GM18907 (cell line): ENCODE results near the gene NRP2.

Experiments
- ATAC-seq: cut with Tn5 transposase; IDR thresholded peaks from one replicate; pipeline ENCODE4 v1.9.1; 2021; ENCODE audit warnings: mild to moderate bottlenecking, moderate library complexity; ENCODE audit not compliant: unreplicated experiment

The NRP2 gene

GRCh38 chr2:205682239-205682970 lies at the start of gene NRP2:
NRP2 (plus strand) TSS chr2:205682501; CDS start chr2:205683291, 790 bp downstream.
- ATAC-seq = peak; percentile 76

- no peak for ATAC-seq
These were observed 48.3 kb upstream of the NRP2 start for GRCh38 chr2:205633994-205634393.

- ATAC-seq = no peak
These were observed 45.6 kb upstream of the NRP2 start for GRCh38 chr2:205636549-205637319.

DNA sequence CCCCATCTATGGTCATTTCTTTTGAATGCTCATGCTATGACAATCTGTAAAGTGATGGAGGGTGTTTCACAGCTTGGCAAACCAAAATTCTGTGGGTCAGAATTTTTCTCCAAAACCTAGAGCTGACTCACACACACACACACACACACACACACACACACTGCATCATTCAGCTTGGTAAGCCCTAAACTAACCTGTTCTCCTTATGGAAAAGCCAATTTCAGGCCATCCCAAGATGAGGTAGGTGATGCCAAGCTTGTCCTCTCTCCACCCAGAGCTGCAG lies 45.0 kb upstream of the NRP2 start:
- no peak for ATAC-seq

- ATAC-seq = no peak
These were observed 44.4 kb upstream of the NRP2 start for GRCh38 chr2:205637779-205638503.

GRCh38 chr2:205640716-205641115 lies 41.6 kb upstream of the NRP2 start:
- ATAC-seq = no peak

GRCh38 chr2:205642599-205643356 lies 39.5 kb upstream of the NRP2 start:
- no peak for ATAC-seq

DNA sequence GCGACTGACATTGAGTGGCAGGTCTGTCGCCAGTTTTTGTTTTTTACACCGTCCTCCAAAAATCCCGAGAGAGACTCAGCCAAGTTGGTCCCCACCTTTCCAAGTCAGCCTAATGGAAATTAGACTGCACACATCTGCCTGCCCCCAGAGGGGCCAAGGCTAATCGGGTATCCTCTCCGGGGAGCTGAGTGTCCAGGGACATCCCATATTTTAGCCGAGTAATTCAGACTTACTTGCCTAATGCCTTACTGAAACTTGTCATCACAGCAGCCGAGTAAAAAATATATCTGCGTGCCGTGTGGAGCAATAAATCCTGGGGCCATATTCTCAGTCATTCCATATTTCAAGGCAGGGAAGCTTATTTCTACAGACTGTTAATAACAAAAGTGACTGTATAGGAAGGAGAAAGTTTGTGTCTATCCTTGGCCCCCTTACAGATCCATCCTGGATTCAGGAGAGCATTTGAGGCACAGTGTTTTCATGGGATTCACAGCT lies 38.9 kb upstream of the NRP2 start:
- ATAC-seq = no peak

GRCh38 chr2:205644018-205644417 lies 38.3 kb upstream of the NRP2 start:
- ATAC-seq = no peak

GRCh38 chr2:205646680-205647079 lies 35.6 kb upstream of the NRP2 start:
- ATAC-seq = peak; percentile 99

DNA sequence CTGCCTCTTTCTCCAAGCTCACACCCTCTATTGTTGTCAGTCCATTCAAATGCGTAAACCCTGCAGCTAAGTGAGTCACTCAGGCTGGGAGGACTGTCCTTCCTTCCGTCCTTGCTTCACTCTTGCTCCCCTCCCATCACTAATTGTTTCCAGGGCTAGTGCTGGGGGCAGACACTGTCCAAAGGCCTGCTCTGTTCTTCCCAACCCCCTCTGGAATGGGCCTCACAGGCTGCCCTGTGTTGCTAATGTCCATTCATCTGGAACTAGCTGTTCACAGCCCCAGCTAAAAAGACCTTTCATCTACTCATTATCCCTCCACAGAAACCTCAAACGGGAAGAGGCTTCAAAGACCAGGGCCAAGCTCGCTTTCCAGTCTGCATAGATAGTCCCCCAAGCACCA lies 31.9 kb upstream of the NRP2 start:
- no peak for ATAC-seq

DNA sequence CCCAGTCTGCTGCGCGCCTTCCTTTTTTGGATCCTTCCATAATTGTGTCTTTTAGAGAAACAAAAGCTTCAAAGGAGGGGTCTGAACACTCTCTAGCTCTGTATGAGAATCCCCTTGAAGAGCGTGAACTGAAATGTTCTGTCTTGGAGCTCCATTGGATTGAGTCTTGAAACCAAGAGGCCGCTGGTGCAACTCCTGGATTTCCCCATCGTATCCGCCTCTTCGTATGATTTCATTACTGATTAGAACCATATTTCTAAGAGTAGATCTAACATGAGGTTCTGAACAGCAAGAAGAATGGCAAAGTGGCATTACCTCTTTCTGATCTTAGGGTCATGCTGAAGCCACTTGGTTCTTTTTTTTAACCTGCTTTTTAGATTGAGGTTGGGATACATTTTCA lies 31.4 kb upstream of the NRP2 start:
- no peak for ATAC-seq

DNA sequence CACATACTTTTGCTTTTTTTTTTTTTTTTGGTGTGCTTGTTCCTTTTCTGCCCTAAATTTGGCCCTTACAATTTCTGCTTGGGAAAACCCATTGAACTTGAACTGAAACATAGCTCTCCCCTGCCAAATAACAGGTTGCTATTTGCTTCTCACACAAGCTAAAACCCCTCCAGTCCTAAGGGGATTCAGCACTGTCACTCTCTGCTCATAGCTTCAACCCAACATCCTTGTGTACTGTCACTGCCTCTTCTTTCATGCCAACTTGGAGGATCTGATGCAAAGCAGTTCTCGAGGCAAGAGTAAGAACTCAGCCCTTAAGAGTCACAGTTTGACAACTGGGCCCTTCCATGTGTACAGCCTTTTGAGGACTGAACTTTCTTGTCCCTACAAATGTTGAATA lies 30.6 kb upstream of the NRP2 start:
- no peak for ATAC-seq

DNA sequence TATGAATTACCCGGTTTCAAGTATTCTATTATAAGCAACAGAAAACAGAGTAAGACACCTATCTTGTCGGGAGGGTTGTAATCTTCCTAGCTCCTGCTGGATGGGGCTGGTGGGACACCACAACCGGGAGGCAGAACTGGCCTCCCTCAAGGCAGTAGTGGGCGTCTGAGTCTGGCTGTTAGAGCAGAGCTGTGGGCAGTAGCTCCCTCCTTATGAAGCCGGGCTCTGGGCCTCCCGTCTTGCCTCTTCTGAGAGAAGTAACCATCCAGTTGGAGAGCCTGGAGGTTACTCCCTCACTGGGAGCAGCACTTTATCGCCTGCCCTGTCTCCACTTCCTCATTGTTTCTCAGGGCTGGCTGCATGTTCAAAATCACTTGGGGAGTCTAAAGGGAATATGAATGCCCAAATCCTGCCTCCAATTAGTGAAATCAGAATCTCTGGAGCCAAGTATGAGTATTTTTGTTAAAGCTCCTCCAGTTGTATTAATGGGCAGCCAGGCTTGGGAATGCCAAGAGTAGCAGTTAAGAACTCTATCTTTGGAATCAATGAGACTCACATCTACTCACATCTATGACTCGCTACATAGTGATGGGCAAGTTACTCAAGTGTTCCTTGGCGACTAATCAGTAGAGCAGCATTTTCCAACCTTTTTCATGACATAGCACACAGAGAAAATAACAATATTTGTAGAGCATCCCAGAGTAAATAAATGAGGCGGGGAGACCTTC lies 27.3 kb upstream of the NRP2 start:
- no peak for ATAC-seq

- no peak for ATAC-seq
These were observed 26.4 kb upstream of the NRP2 start for GRCh38 chr2:205655779-205656456.

- ATAC-seq = no peak
These were observed 25.8 kb upstream of the NRP2 start for GRCh38 chr2:205656461-205656860.

DNA sequence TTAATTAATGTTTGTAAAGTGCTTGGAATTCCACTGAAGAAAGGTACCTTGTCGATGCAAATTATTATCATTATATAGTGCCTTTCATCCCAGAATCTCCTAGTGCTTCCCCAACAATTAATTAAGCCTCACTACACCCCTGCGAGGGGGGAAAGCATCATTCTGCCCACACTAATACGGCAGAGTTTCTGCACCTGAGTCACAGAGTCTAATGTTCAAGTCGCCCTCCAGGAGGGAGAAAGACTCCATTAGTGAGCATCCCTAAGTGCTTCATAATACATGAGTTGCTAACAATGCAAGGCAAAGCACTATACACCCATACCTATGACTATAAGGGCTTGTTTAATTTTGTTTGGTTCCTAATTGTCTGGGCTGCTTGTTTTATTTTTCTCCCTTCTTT lies 25.4 kb upstream of the NRP2 start:
- no peak for ATAC-seq

DNA sequence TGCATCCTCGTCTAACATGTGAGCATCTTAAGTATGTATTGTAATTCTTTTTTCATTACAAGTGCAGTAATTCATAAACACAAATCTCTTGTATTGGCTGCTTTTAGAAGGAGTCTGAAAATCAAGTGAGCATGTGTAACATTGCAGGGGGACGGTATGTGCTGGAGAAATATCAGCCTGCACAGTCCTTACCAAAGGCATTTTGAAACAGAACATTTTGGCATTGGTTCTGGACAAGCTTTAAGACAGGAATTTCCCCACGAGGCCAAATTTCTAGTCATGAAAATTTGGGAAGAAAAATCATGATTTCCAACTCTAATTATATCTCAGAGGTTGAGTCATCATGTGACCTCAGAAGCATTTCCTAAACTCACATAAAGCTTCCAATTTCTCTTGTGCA lies 24.7 kb upstream of the NRP2 start:
- ATAC-seq = no peak

GRCh38 chr2:205658068-205658467 lies 24.2 kb upstream of the NRP2 start:
- no peak for ATAC-seq

DNA sequence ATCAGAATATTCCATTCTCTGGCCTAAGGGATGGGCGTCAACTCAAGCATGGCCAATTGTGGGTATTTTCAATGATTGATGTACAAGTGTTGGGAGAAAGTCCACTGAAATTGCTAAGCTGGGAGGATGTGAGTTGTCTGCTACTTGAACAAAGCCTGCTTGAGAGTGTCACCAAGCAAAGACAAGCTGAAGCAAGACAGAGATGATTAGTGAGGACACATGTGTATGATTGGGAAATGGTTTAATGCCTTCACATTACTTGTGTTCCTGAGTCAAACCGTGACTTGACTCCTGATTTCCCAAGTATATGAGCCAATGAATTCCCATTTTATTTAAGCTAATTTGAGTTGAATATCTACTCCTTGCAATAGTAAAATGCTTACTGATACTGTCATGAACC lies 23.7 kb upstream of the NRP2 start:
- no peak for ATAC-seq
